Measurements from ENCODE around the gene SYVN1.
"Not testable (repeated sequence)": the region's sequence is repeated elsewhere in the genome, so short reads cannot be mapped to it uniquely, and the experiment has no call there.

SYVN1 gene

GRCh38 chr11:65119670-65119995 lies 14.7 kb downstream of the SYVN1 start:
- H3K9me3 ChIP-seq (ENCODE audit: low read length): no peaks in the 10 kb centered on the region
- peaks cover 52% of the 10 kb centered on the region for H3K4me1 ChIP-seq (ENCODE audit: insufficient read depth, low read length, severe bottlenecking)
- no peak overlapping the region for H2AFZ ChIP-seq (ENCODE audit: low read length)
- peak overlapping the region; percentile 75 for H3K4me2 ChIP-seq (ENCODE audit: low read length)
- no peaks in the 10 kb centered on the region for H3K27me3 ChIP-seq (ENCODE audit: insufficient read depth, low read length)
- H3K4me3 ChIP-seq (ENCODE audit: low read depth, low read length, poor library complexity, severe bottlenecking): no peak overlapping the region
- no peaks in the 10 kb centered on the region for H4K20me1 ChIP-seq (ENCODE audit: insufficient read depth, low read length)
- H3K79me2 ChIP-seq (ENCODE audit: insufficient read depth, low read length): peaks cover 19% of the 10 kb centered on the region
- H3K9me2 ChIP-seq (ENCODE audit: low read depth, low read length): no peaks in the 10 kb centered on the region
- H3K27ac ChIP-seq (ENCODE audit: low read depth, low read length, poor library complexity, severe bottlenecking): peak overlapping the region; percentile 48
- no peak for TF ChIP-seq EZH2 (IDR thresholded peaks at IDR 0.05; ENCODE audit: borderline replicate concordance, low read length)
- no peak for TF ChIP-seq CTCF (IDR thresholded peaks at IDR 0.05; ENCODE audit: low read length)
- H3F3A ChIP-seq (ENCODE audit: insufficient read depth, low read length): 0 out of 2 replicates have a peak, but pooled peaks cover 4% of the 10 kb centered on the region
- H3K9ac ChIP-seq (ENCODE audit: low read length): peak overlapping the region; percentile 96; the same call in 1 of the 2 replicates
- H3K36me3 ChIP-seq (ENCODE audit: insufficient read depth, low read length): peaks cover 70% of the 10 kb centered on the region

- H3K9ac ChIP-seq (ENCODE audit: low read length); H3K27me3 ChIP-seq (ENCODE audit: insufficient read depth, low read length); H3K9me3 ChIP-seq (ENCODE audit: low read length); H3K9me2 ChIP-seq (ENCODE audit: low read depth, low read length); H4K20me1 ChIP-seq (ENCODE audit: insufficient read depth, low read length); H3F3A ChIP-seq (ENCODE audit: insufficient read depth, low read length); H2AFZ ChIP-seq (ENCODE audit: low read length); H3K4me3 ChIP-seq (ENCODE audit: low read depth, low read length, poor library complexity, severe bottlenecking): not testable (repeated sequence)
- peaks cover 70% of the 10 kb centered on the region for H3K36me3 ChIP-seq (ENCODE audit: insufficient read depth, low read length)
- H3K27ac ChIP-seq (ENCODE audit: low read depth, low read length, poor library complexity, severe bottlenecking): peak overlapping the region; percentile 48
- H3K79me2 ChIP-seq (ENCODE audit: insufficient read depth, low read length): peaks cover 19% of the 10 kb centered on the region
- peaks cover 55% of the 10 kb centered on the region for H3K4me1 ChIP-seq (ENCODE audit: insufficient read depth, low read length, severe bottlenecking)
- 0 out of 2 replicates have a peak overlapping the region, but pooled peaks have one; percentile 75 for H3K4me2 ChIP-seq (ENCODE audit: low read length)
Measured at GRCh38 chr11:65118891-65119669, 15.2 kb downstream of the SYVN1 start.

- H3K9me3 ChIP-seq (ENCODE audit: low read length): no peaks in the 10 kb centered on the region
- H3K9ac ChIP-seq (ENCODE audit: low read length): no peak overlapping the region
- H3K36me3 ChIP-seq (ENCODE audit: insufficient read depth, low read length): peaks cover 70% of the 10 kb centered on the region
- no peaks in the 10 kb centered on the region for H3K9me2 ChIP-seq (ENCODE audit: low read depth, low read length)
- H3K4me3 ChIP-seq (ENCODE audit: low read depth, low read length, poor library complexity, severe bottlenecking): no peak overlapping the region
- H2AFZ ChIP-seq (ENCODE audit: low read length): no peak overlapping the region
- H3K4me2 ChIP-seq (ENCODE audit: low read length): no peak overlapping the region
- H3K27me3 ChIP-seq (ENCODE audit: insufficient read depth, low read length): no peaks in the 10 kb centered on the region
- peak overlapping the region; percentile 48 for H3K27ac ChIP-seq (ENCODE audit: low read depth, low read length, poor library complexity, severe bottlenecking)
- peaks cover 61% of the 10 kb centered on the region for H3K4me1 ChIP-seq (ENCODE audit: insufficient read depth, low read length, severe bottlenecking)
- TF ChIP-seq CTCF (IDR thresholded peaks at IDR 0.05; ENCODE audit: low read length) (no peak), EZH2 (IDR thresholded peaks at IDR 0.05; ENCODE audit: borderline replicate concordance, low read length) (no peak)
- H4K20me1 ChIP-seq (ENCODE audit: insufficient read depth, low read length): no peaks in the 10 kb centered on the region
- 0 out of 2 replicates have a peak, but pooled peaks cover under 1% of the 10 kb centered on the region for H3F3A ChIP-seq (ENCODE audit: insufficient read depth, low read length)
- H3K79me2 ChIP-seq (ENCODE audit: insufficient read depth, low read length): peaks cover 18% of the 10 kb centered on the region
Measured at GRCh38 chr11:65118097-65118837, 16.1 kb downstream of the SYVN1 start.

Data from OCI-LY1 (cell line).